Peyer's patch (tissue), 4 donors: Measurements from ENCODE around the gene RPTOR.

ENCODE experiments used
- POLR2A ChIP-seq, 2 donors: fragments of 450-650 bp; IDR thresholded peaks; one replicate each; pipeline ENCODE4 v1.5.1; 2017; ENCODE audit warnings: antibody characterized with exemption in 2 of 2, mild to moderate bottlenecking in 2 of 2, moderate library complexity in 2 of 2
- TF ChIP-seq, protein P1 (sequence below), 6 experiments: fragments of 450-650 bp in 4 of 6; fragments of 200-600 bp in 2 of 6; sonication (generic) in 1 of 6; IDR thresholded peaks; one replicate each; pipeline ENCODE4 v1.5.1; 2017 to 2019; ENCODE audit warnings: antibody characterized with exemption in 6 of 6, mild to moderate bottlenecking in 3 of 6, moderate library complexity in 1 of 6

DNA sequence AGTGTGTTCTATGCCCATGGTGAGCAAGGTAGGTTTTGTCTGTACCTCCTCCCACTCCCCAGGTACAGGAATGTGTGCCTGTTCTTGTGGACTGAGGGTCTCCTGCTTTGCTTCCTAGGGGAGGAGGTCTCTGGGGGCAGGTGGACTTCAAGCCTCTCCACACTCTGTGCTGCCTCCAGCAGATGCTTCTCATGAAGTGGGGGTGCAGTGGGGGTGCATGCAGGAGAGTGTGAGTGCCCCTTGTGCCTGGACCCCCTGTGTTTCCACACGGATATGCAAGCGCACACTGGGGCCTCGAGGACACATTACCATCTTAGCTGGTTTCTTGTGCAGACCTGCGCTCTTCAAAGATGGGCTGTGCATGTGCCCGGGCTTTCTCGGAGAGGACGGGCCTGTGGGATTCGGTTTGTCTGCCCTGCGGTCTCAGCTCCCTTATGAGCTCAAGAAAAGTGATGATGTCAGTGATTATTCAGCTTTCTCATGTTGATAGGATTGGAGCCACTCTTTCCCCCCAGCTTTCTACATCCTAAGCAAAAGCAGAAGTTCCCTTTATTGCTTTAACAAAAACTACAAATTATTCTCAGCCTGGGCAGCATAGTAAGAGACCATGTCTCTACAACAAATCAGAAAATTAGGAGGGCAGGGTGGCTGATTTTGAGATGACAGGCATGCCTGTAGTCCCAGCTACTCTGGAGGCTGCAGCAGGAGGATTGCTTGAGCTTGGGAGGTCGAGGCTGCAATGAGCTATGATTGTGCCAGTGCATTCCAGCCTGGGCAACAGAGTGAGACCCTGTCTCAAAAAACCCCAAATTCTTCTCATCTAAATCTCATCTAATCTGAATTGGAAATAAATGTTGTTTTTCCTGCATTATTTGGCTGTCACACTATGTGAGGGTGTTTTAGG is 86.8 kb downstream of the RPTOR start:
- TF ChIP-seq, protein P1, sequence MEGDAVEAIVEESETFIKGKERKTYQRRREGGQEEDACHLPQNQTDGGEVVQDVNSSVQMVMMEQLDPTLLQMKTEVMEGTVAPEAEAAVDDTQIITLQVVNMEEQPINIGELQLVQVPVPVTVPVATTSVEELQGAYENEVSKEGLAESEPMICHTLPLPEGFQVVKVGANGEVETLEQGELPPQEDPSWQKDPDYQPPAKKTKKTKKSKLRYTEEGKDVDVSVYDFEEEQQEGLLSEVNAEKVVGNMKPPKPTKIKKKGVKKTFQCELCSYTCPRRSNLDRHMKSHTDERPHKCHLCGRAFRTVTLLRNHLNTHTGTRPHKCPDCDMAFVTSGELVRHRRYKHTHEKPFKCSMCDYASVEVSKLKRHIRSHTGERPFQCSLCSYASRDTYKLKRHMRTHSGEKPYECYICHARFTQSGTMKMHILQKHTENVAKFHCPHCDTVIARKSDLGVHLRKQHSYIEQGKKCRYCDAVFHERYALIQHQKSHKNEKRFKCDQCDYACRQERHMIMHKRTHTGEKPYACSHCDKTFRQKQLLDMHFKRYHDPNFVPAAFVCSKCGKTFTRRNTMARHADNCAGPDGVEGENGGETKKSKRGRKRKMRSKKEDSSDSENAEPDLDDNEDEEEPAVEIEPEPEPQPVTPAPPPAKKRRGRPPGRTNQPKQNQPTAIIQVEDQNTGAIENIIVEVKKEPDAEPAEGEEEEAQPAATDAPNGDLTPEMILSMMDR (IDR thresholded peaks at IDR 0.05), result no peak
- no peak for TF ChIP-seq POLR2A (IDR thresholded peaks at IDR 0.05)
